GM23338 (cell line): Measurements from ENCODE around the gene CD34. TPM values are rescaled to one million over a fixed set of nuclear protein-coding genes. Genes with fewer than 3 reads are reported as not detected.
"Not testable (repeated sequence)": the region's sequence is repeated elsewhere in the genome, so short reads cannot be mapped to it uniquely, and the experiment has no call there.

Source experiments
- ATAC-seq: fragments of 200-7000 bp; cut with Tn5 transposase; 3 replicates; pipeline ENCODE4 v1.9.1; 2020
- DNase-seq: peaks from one replicate; pipeline ENCODE4 v3.0.0-alpha.2; 2015; ENCODE audit warnings: low spot score
- H2AFZ ChIP-seq: fragments of 200-600 bp; sonication (generic); 2 replicates; pipeline ENCODE4 v1.8.0; 2016; ENCODE audit warnings: antibody characterized with exemption, mild to moderate bottlenecking, moderate library complexity
- H3F3A ChIP-seq: fragments of 200-600 bp; sonication (generic); replicated peaks from 2 replicates; pipeline ENCODE4 v1.8.0; 2017; ENCODE audit warnings: antibody characterized with exemption, mixed run types, low read depth
- H3K27ac ChIP-seq: fragments of 200-600 bp; sonication (generic); 2 replicates; pipeline ENCODE4 v1.6.1; 2016; ENCODE audit warnings: low read depth
- H3K27me3 ChIP-seq: fragments of 200-600 bp; sonication (generic); 2 replicates; pipeline ENCODE4 v1.8.0; 2016; ENCODE audit warnings: mild to moderate bottlenecking, mixed run types, moderate library complexity; ENCODE audit not compliant: insufficient read depth
- H3K36me3 ChIP-seq: fragments of 200-600 bp; sonication (generic); 2 replicates; pipeline ENCODE4 v1.8.0; 2016; ENCODE audit warnings: mild to moderate bottlenecking; ENCODE audit not compliant: insufficient read depth
- H3K4me1 ChIP-seq: fragments of 200-600 bp; sonication (generic); 2 replicates; pipeline ENCODE4 v1.8.0; 2016; ENCODE audit warnings: mild to moderate bottlenecking, moderate library complexity; ENCODE audit not compliant: insufficient read depth
- H3K4me2 ChIP-seq: fragments of 200-600 bp; sonication (generic); 2 replicates; pipeline ENCODE4 v1.7.1; 2017; ENCODE audit warnings: mixed run types
- H3K4me3 ChIP-seq: fragments of 200-600 bp; sonication (generic); 2 replicates; pipeline ENCODE4 v1.6.1; 2016; ENCODE audit warnings: mixed run types
- H3K79me2 ChIP-seq: fragments of 200-600 bp; sonication (generic); replicated peaks from 2 replicates; pipeline ENCODE4 v1.8.0; 2017; ENCODE audit warnings: mild to moderate bottlenecking; ENCODE audit not compliant: insufficient read depth
- H3K9me2 ChIP-seq: fragments of 200-600 bp; sonication (generic); 2 replicates; pipeline ENCODE4 v1.8.0; 2017; ENCODE audit not compliant: insufficient read depth
- H4K20me1 ChIP-seq: fragments of 200-600 bp; sonication (generic); replicated peaks from 2 replicates; pipeline ENCODE4 v1.8.0; 2017; ENCODE audit warnings: mild to moderate bottlenecking; ENCODE audit not compliant: insufficient read depth
- H3K27ac Mint-ChIP-seq: 2 replicates; pipeline ENCODE4 v1.8.0; 2020; ENCODE audit warnings: inconsistent platforms, mild to moderate bottlenecking, moderate library complexity, mixed read lengths
- H3K27me3 Mint-ChIP-seq: 3 replicates; pipeline ENCODE4 v1.8.0; 2022; ENCODE audit warnings: low read depth, mild to moderate bottlenecking, moderate library complexity, mixed read lengths, inconsistent platforms; ENCODE audit not compliant: insufficient read depth, poor library complexity
- H3K36me3 Mint-ChIP-seq: 3 replicates; pipeline ENCODE4 v1.8.0; 2021; ENCODE audit warnings: low read depth, mild to moderate bottlenecking, inconsistent platforms, moderate library complexity, mixed read lengths
- H3K4me1 Mint-ChIP-seq: 3 replicates; pipeline ENCODE4 v1.8.0; 2020; ENCODE audit warnings: mild to moderate bottlenecking, inconsistent platforms, mixed read lengths
- H3K4me3 Mint-ChIP-seq: 3 replicates; pipeline ENCODE4 v1.8.0; 2021; ENCODE audit warnings: moderate library complexity, mild to moderate bottlenecking, inconsistent platforms, mixed read lengths
- H3K9me3 Mint-ChIP-seq: 3 replicates; pipeline ENCODE4 v1.8.0; 2020; ENCODE audit warnings: moderate library complexity, mild to moderate bottlenecking, inconsistent platforms, mixed read lengths
- EZH2 ChIP-seq: fragments of 200-600 bp; sonication (generic); IDR thresholded peaks from one replicate; pipeline ENCODE4 v1.8.0; 2017; ENCODE audit warnings: antibody characterized with exemption, mild to moderate bottlenecking, low read depth; ENCODE audit not compliant: unreplicated experiment
- POLR2AphosphoS5 ChIP-seq: IDR thresholded peaks from 2 replicates; pipeline ENCODE4 v1.6.1; 2016; ENCODE audit warnings: antibody characterized with exemption, low read depth
- STAT1 ChIP-seq: IDR thresholded peaks from one replicate; pipeline ENCODE4 v1.6.1; 2016; ENCODE audit warnings: antibody characterized with exemption; ENCODE audit not compliant: unreplicated experiment
- ZNF114 ChIP-seq: fragments of 250-450 bp; sonication (Bioruptor Pico); IDR thresholded peaks from 2 replicates; pipeline ENCODE4 v1.5.0; 2020; ENCODE audit warnings: mild to moderate bottlenecking, moderate library complexity
- ZNF331 ChIP-seq: fragments of 250-450 bp; sonication (Bioruptor Pico); IDR thresholded peaks from 2 replicates; pipeline ENCODE4 v1.5.0; 2020; ENCODE audit warnings: low read depth, mild to moderate bottlenecking, moderate library complexity
- polyA plus RNA-seq: library from polyadenylated mRNA; unstranded; fragments of >200 nt; fragmentation: Nextera tagmentation; extraction: Ambion mirVana; gene quantifications from 2 replicates; pipeline ENCODE4 v1.2.1, GENCODE V29; 2016
- total RNA-seq: library from RNA; depleted of rRNA; stranded (reverse); fragments of >200 nt; shearing (Covaris generic); gene quantifications from 2 replicates; pipeline ENCODE4 v1.2.3, GENCODE V29; 2014
- TF ChIP-seq, protein P1 (sequence below): IDR thresholded peaks from 2 replicates; pipeline ENCODE4 v1.6.1; 2016; ENCODE audit warnings: antibody characterized with exemption
- TF ChIP-seq, protein P2 (sequence below): fragments of 250-450 bp; sonication (Bioruptor Pico); IDR thresholded peaks from 2 replicates; pipeline ENCODE4 v1.5.0; 2020; ENCODE audit warnings: mild to moderate bottlenecking, moderate library complexity

The CD34 gene
- total and polyA plus RNA-seq, 2 experiments from 2014 or later = 0.07 to 0.18 TPM

DNA sequence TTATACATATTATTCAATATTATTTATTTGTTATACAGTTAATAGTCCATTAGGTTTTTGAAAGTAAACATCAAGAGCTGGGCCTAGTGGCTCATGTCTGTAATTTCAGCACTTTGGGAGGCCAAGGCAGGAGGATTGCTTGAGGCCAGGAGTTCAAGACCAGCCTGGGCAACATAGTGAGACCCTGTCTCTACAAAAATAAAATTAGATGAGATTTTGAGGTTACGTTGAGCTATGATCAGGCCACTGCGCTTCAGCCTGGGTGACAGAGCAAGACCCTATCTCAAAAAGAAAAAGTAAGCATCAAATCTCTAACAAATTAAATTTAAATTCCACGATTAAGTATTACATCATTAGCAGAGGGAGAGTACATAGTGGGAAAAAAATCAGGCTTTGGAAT lies 15.0 kb upstream of the CD34 start:
- not testable (repeated sequence) for H3K27ac ChIP-seq, H4K20me1 ChIP-seq, H3K36me3 Mint-ChIP-seq, H3K79me2 ChIP-seq, H3K4me3 Mint-ChIP-seq, H3K9me3 Mint-ChIP-seq, H3K27me3 Mint-ChIP-seq, H3K27ac Mint-ChIP-seq, H3K27me3 ChIP-seq, H3K4me2 ChIP-seq, H3F3A ChIP-seq, H3K36me3 ChIP-seq, H3K4me3 ChIP-seq, DNase-seq, ATAC-seq, H2AFZ ChIP-seq, H3K9me2 ChIP-seq
- H3K4me1 Mint-ChIP-seq = peaks cover 25% of the 10 kb centered on the region
- H3K4me1 ChIP-seq = peaks cover 15% of the 10 kb centered on the region

- H3K27ac ChIP-seq = no peak overlapping the region
- H3F3A ChIP-seq = no peaks in the 10 kb centered on the region
- ATAC-seq (peak; percentile 92), DNase-seq (peak; percentile 63)
- H2AFZ ChIP-seq = peak overlapping the region; percentile 1; the same call in 1 of the 2 replicates
- Mint-ChIP-seq H3K4me3 (no peak overlapping the region), H3K4me1 (peaks cover 25% of the 10 kb centered on the region), H3K27ac (no peak overlapping the region), H3K27me3 (peaks cover 4% of the 10 kb centered on the region), H3K36me3 (no peaks in the 10 kb centered on the region), H3K9me3 (no peaks in the 10 kb centered on the region; the same call in 2 of the 3 replicates)
- no peaks in the 10 kb centered on the region for H3K27me3 ChIP-seq
- H3K36me3 ChIP-seq = no peaks in the 10 kb centered on the region
- H3K4me1 ChIP-seq = peaks cover 15% of the 10 kb centered on the region
- H3K4me2 ChIP-seq = no peak overlapping the region
- no peaks in the 10 kb centered on the region for H3K79me2 ChIP-seq
- TF ChIP-seq EZH2 = no peak
- no peak for TF ChIP-seq ZNF331 (CRISPR knock-in tag)
- TF ChIP-seq, protein P1, sequence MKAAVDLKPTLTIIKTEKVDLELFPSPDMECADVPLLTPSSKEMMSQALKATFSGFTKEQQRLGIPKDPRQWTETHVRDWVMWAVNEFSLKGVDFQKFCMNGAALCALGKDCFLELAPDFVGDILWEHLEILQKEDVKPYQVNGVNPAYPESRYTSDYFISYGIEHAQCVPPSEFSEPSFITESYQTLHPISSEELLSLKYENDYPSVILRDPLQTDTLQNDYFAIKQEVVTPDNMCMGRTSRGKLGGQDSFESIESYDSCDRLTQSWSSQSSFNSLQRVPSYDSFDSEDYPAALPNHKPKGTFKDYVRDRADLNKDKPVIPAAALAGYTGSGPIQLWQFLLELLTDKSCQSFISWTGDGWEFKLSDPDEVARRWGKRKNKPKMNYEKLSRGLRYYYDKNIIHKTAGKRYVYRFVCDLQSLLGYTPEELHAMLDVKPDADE = no peak
- TF ChIP-seq STAT1 = no peak
- no peak for TF ChIP-seq POLR2AphosphoS5
- no peaks in the 10 kb centered on the region for H4K20me1 ChIP-seq
- H3K9me2 ChIP-seq = no peaks in the 10 kb centered on the region
- H3K4me3 ChIP-seq = no peak overlapping the region
These were observed 14.3 kb upstream of the CD34 start for GRCh38 chr1:207925210-207925609.

- peaks cover 4% of the 10 kb centered on the region for H3K27me3 Mint-ChIP-seq
- H3K36me3 Mint-ChIP-seq = no peaks in the 10 kb centered on the region
- Histone ChIP-seq H3K4me1 (peaks cover 15% of the 10 kb centered on the region), H3K4me3 (no peak overlapping the region), H4K20me1 (no peaks in the 10 kb centered on the region), H2AFZ (peak overlapping the region; percentile 43; the same call in 1 of the 2 replicates), H3K27me3 (no peaks in the 10 kb centered on the region), H3K4me2 (0 out of 2 replicates have a peak overlapping the region, but pooled peaks have one; percentile 23), H3K36me3 (no peaks in the 10 kb centered on the region), H3K27ac (no peak overlapping the region), H3F3A (no peaks in the 10 kb centered on the region), H3K79me2 (no peaks in the 10 kb centered on the region), H3K9me2 (no peaks in the 10 kb centered on the region)
- no peaks in the 10 kb centered on the region for H3K9me3 Mint-ChIP-seq
- peak; percentile 56 for ATAC-seq
- DNase-seq = no peak
- H3K4me1 Mint-ChIP-seq = peaks cover 25% of the 10 kb centered on the region
- H3K4me3 Mint-ChIP-seq = no peak overlapping the region
- H3K27ac Mint-ChIP-seq = no peak overlapping the region
- TF ChIP-seq ZNF114 (CRISPR knock-in tag) = no peak
- TF ChIP-seq, protein P2, sequence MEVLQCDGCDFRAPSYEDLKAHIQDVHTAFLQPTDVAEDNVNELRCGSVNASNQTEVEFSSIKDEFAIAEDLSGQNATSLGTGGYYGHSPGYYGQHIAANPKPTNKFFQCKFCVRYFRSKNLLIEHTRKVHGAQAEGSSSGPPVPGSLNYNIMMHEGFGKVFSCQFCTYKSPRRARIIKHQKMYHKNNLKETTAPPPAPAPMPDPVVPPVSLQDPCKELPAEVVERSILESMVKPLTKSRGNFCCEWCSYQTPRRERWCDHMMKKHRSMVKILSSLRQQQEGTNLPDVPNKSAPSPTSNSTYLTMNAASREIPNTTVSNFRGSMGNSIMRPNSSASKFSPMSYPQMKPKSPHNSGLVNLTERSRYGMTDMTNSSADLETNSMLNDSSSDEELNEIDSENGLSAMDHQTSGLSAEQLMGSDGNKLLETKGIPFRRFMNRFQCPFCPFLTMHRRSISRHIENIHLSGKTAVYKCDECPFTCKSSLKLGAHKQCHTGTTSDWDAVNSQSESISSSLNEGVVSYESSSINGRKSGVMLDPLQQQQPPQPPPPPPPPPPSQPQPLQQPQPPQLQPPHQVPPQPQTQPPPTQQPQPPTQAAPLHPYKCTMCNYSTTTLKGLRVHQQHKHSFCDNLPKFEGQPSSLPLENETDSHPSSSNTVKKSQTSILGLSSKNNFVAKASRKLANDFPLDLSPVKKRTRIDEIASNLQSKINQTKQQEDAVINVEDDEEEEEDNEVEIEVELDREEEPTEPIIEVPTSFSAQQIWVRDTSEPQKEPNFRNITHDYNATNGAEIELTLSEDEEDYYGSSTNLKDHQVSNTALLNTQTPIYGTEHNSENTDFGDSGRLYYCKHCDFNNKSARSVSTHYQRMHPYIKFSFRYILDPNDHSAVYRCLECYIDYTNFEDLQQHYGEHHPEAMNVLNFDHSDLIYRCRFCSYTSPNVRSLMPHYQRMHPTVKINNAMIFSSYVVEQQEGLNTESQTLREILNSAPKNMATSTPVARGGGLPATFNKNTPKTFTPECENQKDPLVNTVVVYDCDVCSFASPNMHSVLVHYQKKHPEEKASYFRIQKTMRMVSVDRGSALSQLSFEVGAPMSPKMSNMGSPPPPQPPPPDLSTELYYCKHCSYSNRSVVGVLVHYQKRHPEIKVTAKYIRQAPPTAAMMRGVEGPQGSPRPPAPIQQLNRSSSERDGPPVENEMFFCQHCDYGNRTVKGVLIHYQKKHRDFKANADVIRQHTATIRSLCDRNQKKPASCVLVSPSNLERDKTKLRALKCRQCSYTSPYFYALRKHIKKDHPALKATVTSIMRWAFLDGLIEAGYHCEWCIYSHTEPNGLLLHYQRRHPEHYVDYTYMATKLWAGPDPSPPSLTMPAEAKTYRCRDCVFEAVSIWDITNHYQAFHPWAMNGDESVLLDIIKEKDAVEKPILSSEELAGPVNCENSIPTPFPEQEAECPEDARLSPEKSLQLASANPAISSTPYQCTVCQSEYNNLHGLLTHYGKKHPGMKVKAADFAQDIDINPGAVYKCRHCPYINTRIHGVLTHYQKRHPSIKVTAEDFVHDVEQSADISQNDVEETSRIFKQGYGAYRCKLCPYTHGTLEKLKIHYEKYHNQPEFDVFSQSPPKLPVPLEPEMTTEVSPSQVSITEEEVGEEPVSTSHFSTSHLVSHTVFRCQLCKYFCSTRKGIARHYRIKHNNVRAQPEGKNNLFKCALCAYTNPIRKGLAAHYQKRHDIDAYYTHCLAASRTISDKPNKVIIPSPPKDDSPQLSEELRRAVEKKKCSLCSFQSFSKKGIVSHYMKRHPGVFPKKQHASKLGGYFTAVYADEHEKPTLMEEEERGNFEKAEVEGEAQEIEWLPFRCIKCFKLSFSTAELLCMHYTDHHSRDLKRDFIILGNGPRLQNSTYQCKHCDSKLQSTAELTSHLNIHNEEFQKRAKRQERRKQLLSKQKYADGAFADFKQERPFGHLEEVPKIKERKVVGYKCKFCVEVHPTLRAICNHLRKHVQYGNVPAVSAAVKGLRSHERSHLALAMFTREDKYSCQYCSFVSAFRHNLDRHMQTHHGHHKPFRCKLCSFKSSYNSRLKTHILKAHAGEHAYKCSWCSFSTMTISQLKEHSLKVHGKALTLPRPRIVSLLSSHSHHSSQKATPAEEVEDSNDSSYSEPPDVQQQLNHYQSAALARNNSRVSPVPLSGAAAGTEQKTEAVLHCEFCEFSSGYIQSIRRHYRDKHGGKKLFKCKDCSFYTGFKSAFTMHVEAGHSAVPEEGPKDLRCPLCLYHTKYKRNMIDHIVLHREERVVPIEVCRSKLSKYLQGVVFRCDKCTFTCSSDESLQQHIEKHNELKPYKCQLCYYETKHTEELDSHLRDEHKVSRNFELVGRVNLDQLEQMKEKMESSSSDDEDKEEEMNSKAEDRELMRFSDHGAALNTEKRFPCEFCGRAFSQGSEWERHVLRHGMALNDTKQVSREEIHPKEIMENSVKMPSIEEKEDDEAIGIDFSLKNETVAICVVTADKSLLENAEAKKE (CRISPR knock-in tag) = no peak
- no peak for TF ChIP-seq EZH2
- no peak for TF ChIP-seq STAT1
These were observed 12.6 kb upstream of the CD34 start for GRCh38 chr1:207923561-207923960.
